Endothelial cell of umbilical vein (primary cell): Measurements from ENCODE around the gene RIOK1. TPM values are rescaled to one million over a fixed set of nuclear protein-coding genes. Genes with fewer than 3 reads are reported as not detected.
"Not testable (repeated sequence)": the region's sequence is repeated elsewhere in the genome, so short reads cannot be mapped to it uniquely, and the experiment has no call there.

ENCODE experiments used
- BruUV-seq: library from RNA; stranded (reverse); fragments of 400-500 nt; replicated peaks from 2 replicates; lab custom pipeline; 2021; lab: Mats Ljungman, UMichigan
- CTCF ChIA-PET: fragments of 300-600, 350-600 bp; sonication (Branson Sonifier 250); formaldehyde crosslinking; loops from one replicate; lab custom pipeline; 2021; ENCODE audit warnings: antibody characterized with exemption, inconsistent platforms; lab: Charles Lee
- POLR2A ChIA-PET: fragments of 300-600, 350-600 bp; sonication (Branson Sonifier 250); formaldehyde crosslinking; loops from one replicate; lab custom pipeline; 2021; ENCODE audit warnings: antibody characterized with exemption, inconsistent platforms; lab: Charles Lee
- DNase-seq: peaks from one replicate; pipeline ENCODE4 v3.0.0-alpha.2; 2011; ENCODE audit warnings: low read depth, low spot score
- FAIRE-seq: peaks from 2 replicates; lab custom pipeline; 2011; peaks lifted over from hg19 to GRCh38; lab: Jason Lieb, UNC
- H2AFZ ChIP-seq: 2 replicates; pipeline ENCODE4 v1.6.0; 2012; ENCODE audit warnings: low read depth, low read length, control low read depth, inconsistent platforms
- H3K27ac ChIP-seq: 2 replicates; pipeline ENCODE4 v1.5.1; 2011; ENCODE audit warnings: low read depth, mild to moderate bottlenecking, control low read depth, low read length, moderate library complexity; ENCODE audit not compliant: insufficient read depth
- H3K27me3 ChIP-seq, 2 experiments: 2 replicates each; pipeline versions ENCODE4 v1.6.0 to v1.6.1; 2011; ENCODE audit warnings: low read length in 2 of 2, mixed read lengths in 1 of 2; ENCODE audit not compliant: control insufficient read depth in 2 of 2, insufficient read depth in 2 of 2
- H3K36me3 ChIP-seq, 2 experiments: 2 replicates in 1 of 2; 3 replicates in 1 of 2; pipeline ENCODE4 v1.5.1; 2011; ENCODE audit warnings: low read length in 2 of 2, mild to moderate bottlenecking in 1 of 2, moderate library complexity in 1 of 2; ENCODE audit not compliant: control insufficient read depth in 2 of 2, insufficient read depth in 2 of 2; ENCODE audit errors: extremely low read depth in 1 of 2
- H3K4me1 ChIP-seq: 3 replicates; pipeline ENCODE4 v1.5.1; 2011; ENCODE audit warnings: mild to moderate bottlenecking, low read length; ENCODE audit not compliant: control insufficient read depth, insufficient read depth; ENCODE audit errors: extremely low read depth
- H3K4me2 ChIP-seq: 2 replicates; pipeline ENCODE4 v1.6.1; 2011; ENCODE audit warnings: low read length, control low read depth, mixed read lengths; ENCODE audit not compliant: insufficient read depth
- H3K4me3 ChIP-seq, 3 experiments: fragments of 200-600 bp in 1 of 3; sonication (generic), shearing (Covaris generic) in 1 of 3; replicated peaks in 1 of 3; 2 replicates each; pipeline ENCODE4 v1.5.1; 2011 to 2016; ENCODE audit warnings: control low read depth in 3 of 3, low read length in 3 of 3, mild to moderate bottlenecking in 2 of 3, inconsistent platforms in 1 of 3, low read depth in 1 of 3, moderate library complexity in 1 of 3; ENCODE audit not compliant: insufficient read depth in 1 of 3
- H3K79me2 ChIP-seq: 2 replicates; pipeline ENCODE4 v1.6.0; 2012; ENCODE audit warnings: low read length, inconsistent platforms; ENCODE audit not compliant: control insufficient read depth, insufficient read depth
- H3K9ac ChIP-seq: replicated peaks from 2 replicates; pipeline ENCODE3; 2011; ENCODE audit warnings: low read length, control low read depth; ENCODE audit not compliant: insufficient read depth; ENCODE audit errors: extremely low read depth
- H3K9me1 ChIP-seq: replicated peaks from 3 replicates; pipeline ENCODE4 v1.6.0; 2011; ENCODE audit warnings: mild to moderate bottlenecking, low read length; ENCODE audit not compliant: control insufficient read depth, insufficient read depth; ENCODE audit errors: extremely low read depth
- H3K9me3 ChIP-seq: replicated peaks from 2 replicates; pipeline ENCODE4 v1.5.1; 2012; ENCODE audit warnings: low read length, inconsistent platforms; ENCODE audit not compliant: control insufficient read depth, insufficient read depth
- H4K20me1 ChIP-seq: replicated peaks from 2 replicates; pipeline ENCODE3; 2011; ENCODE audit warnings: mild to moderate bottlenecking, low read length; ENCODE audit not compliant: control insufficient read depth, insufficient read depth; ENCODE audit errors: extremely low read depth
- EZH2 ChIP-seq: IDR thresholded peaks from 2 replicates; pipeline ENCODE4 v1.6.1; 2012; ENCODE audit warnings: borderline replicate concordance, low read depth, mild to moderate bottlenecking, moderate library complexity, low read length, inconsistent platforms; ENCODE audit not compliant: severe bottlenecking
- FOS ChIP-seq: IDR thresholded peaks from 2 replicates; pipeline ENCODE4 v1.6.1; 2011; ENCODE audit warnings: mild to moderate bottlenecking, low read length, moderate library complexity, borderline replicate concordance; ENCODE audit not compliant: insufficient read depth
- GATA2 ChIP-seq: IDR thresholded peaks from 2 replicates; pipeline ENCODE4 v1.7.0; 2011; ENCODE audit warnings: low read depth, mild to moderate bottlenecking, moderate library complexity, mixed read lengths, low read length; ENCODE audit not compliant: insufficient read length, insufficient read depth
- JUN ChIP-seq: IDR thresholded peaks from 2 replicates; pipeline ENCODE4 v1.6.1; 2011; ENCODE audit warnings: borderline replicate concordance, low read depth; ENCODE audit not compliant: insufficient read length, insufficient read depth
- MAX ChIP-seq: IDR thresholded peaks from 2 replicates; pipeline ENCODE4 v1.6.1; 2011; ENCODE audit not compliant: insufficient read depth, insufficient read length
- MYC ChIP-seq: IDR thresholded peaks from one replicate; pipeline ENCODE4 v1.6.1; 2011; ENCODE audit warnings: mild to moderate bottlenecking, low read depth, low read length
- POLR2A ChIP-seq: IDR thresholded peaks from 2 replicates; pipeline ENCODE4 v1.6.1; 2012; ENCODE audit warnings: low read depth, mild to moderate bottlenecking, control low read depth, low read length
- dilution Hi-C: fragments of 300-500 bp; cut with MboI; formaldehyde crosslinking; loops from one replicate; pipeline ENCODE4 v1.15.0; 2019; ENCODE audit warnings: low sequenced_read_pairs; ENCODE audit not compliant: extremely low pct_ligation_motif_present
- intact Hi-C: fragments of 100-400 bp; cut with micrococcal nuclease; formaldehyde crosslinking; loops from one replicate; pipeline ENCODE4 v1.10.0; 2022
- polyA plus RNA-seq, 4 experiments: library from polyadenylated mRNA; depleted of rRNA in 3 of 4; stranded (reverse) in 3 of 4; unstranded in 1 of 4; fragments of >200 nt; gene quantifications; 2 replicates each; pipeline versions ENCODE4 v1.2.1 to v1.2.3, GENCODE V29; 2011 to 2012; ENCODE audit warnings: missing spikeins in 1 of 4
- total RNA-seq: library from RNA; stranded (reverse); gene quantifications from 2 replicates; pipeline ENCODE4 v1.2.3, GENCODE V29; 2021

The RIOK1 gene
- total and polyA plus RNA-seq, 2 donors (not counting 3 experiments of a cell fraction or from before 2014, with no cell fraction given), result 9.2 to 21.4 TPM

- Histone ChIP-seq H4K20me1 (no peaks in the 10 kb centered on the region), H3K27me3 (no peaks in the 10 kb centered on the region), H3K79me2 (no peaks in the 10 kb centered on the region), H3K9me3 (no peaks in the 10 kb centered on the region), H3K9me1 (no peaks in the 10 kb centered on the region), H3K36me3 (no peaks in the 10 kb centered on the region), H3K27ac (no peak overlapping the region), H2AFZ (no peak overlapping the region), H3K9ac (no peak overlapping the region), H3K4me3 (no peak overlapping the region), H3K4me2 (no peak overlapping the region), H3K4me1 (no peaks in the 10 kb centered on the region)
- no TSS peak for BruUV-seq
- TF ChIP-seq FOS, result no peak
- TF ChIP-seq MAX, result no peak
- TF ChIP-seq MYC, result no peak
- TF ChIP-seq EZH2, result no peak
- TF ChIP-seq JUN, result no peak
- no peak for TF ChIP-seq POLR2A
- no peak for TF ChIP-seq GATA2
- FAIRE-seq (no peak), DNase-seq (no peak)
- POLR2A ChIA-PET, result no interaction called here
- CTCF ChIA-PET, result interaction anchor here (1.2 kb wide), 1 partner anchor 162 kb away, joined by 3 read pairs; no protein-coding TSS in a partner anchor
- dilution Hi-C loops (no loop called here), intact Hi-C loops (no loop called here)
Measured at GRCh38 chr6:7454696-7455358, 65.2 kb downstream of the RIOK1 start.

- H3K4me1 ChIP-seq, H4K20me1 ChIP-seq, H3K79me2 ChIP-seq, H3K36me3 ChIP-seq, BruUV-seq, dilution Hi-C loops, H3K9ac ChIP-seq, CTCF ChIA-PET, H3K9me3 ChIP-seq, DNase-seq, POLR2A ChIA-PET, FAIRE-seq, H3K4me3 ChIP-seq, H2AFZ ChIP-seq, intact Hi-C loops, H3K27ac ChIP-seq, H3K27me3 ChIP-seq, H3K4me2 ChIP-seq, H3K9me1 ChIP-seq: not testable (repeated sequence)
Measured at GRCh38 chr6:7456302-7456701, 66.7 kb downstream of the RIOK1 start.
